ENCODE measurements around the gene CCDC174. TPM values are rescaled to one million over a fixed set of nuclear protein-coding genes. Genes with fewer than 3 reads are reported as not detected.

CCDC174 gene
- total RNA-seq (15.1 and 16.6 TPM in 2 replicates), polyA plus RNA-seq (4.7 and 5.0 TPM in 2 replicates), polyA minus RNA-seq (4.5 and 5.8 TPM in 2 replicates), Bru-seq, nascent RNA (percentile 78 among the genes with signal in this experiment), BruChase-seq, experiment 1, labeled RNA remaining after a 6-hour chase (percentile 58 among the genes with signal in this experiment), BruChase-seq, experiment 2, labeled RNA remaining after a 2-hour chase (percentile 71 among the genes with signal in this experiment)
- polyA plus RNA-seq (2011; cell fraction: cytosol; rRNA removed), result 7.2 and 9.5 TPM in 2 replicates
- polyA plus RNA-seq (2011; cell fraction: nucleus; rRNA removed), result 12.2 and 15.8 TPM in 2 replicates
- 8.5 and 9.7 TPM in 2 replicates for polyA plus RNA-seq (2012)
- 4.9 TPM for polyA minus RNA-seq (2011; cell fraction: cytosol; rRNA and poly(A)+ RNA removed)
- 6.2 and 7.5 TPM in 2 replicates for polyA minus RNA-seq (2011; cell fraction: nucleus; rRNA and poly(A)+ RNA removed)
- long read RNA-seq, transcript CCDC174-202 (11 exons, 2,942 nt), result major isoform, 34 of 47 reads
- long read RNA-seq, partial matches to known transcripts, result 3 of 47 reads
- long read RNA-seq, other reads (novel, unspliced or antisense), result 10 of 47 reads

- FAIRE-seq, result peak; percentile 98
- dilution Hi-C loops (cut with MboI; ENCODE audit: extremely low pct_ligation_motif_present, low sequenced_read_pairs), result no loop called here
- CTCF ChIA-PET, result interaction anchor here (0.8 to 2.2 kb wide), 11 partner anchors 16 to 755 kb away, joined by 3 to 11 read pairs (median 4); partner anchors contain the start of genes C3orf20, CHCHD4, LSM3 and XPC
Observed at GRCh38 chr3:14651440-14652251, at the start of gene CCDC174. Gene CCDC174, plus strand, starts transcription at chr3:14651762. Its CDS starts 75 bp downstream, at chr3:14651837.

More at GRCh38 chr3:14651440-14652251, at the start of gene CCDC174:
- BruUV-seq (replicated peaks), result TSS peak; percentile 85
- TF ChIP-seq POLR2AphosphoS5 (IDR thresholded peaks at IDR 0.05; ENCODE audit: insufficient read depth, low read depth, low read length) (peak; percentile 98), JUN (IDR thresholded peaks at IDR 0.05; ENCODE audit: borderline replicate concordance, insufficient read depth, insufficient read length, low read depth) (no peak), MAX (IDR thresholded peaks at IDR 0.05; ENCODE audit: insufficient read depth, insufficient read length) (no peak), GATA2 (IDR thresholded peaks at IDR 0.05; ENCODE audit: insufficient read depth, insufficient read length, low read depth, low read length) (peak; percentile 70), CTCF (IDR thresholded peaks at IDR 0.05; ENCODE audit: extremely low read depth in 1 of 2, insufficient read depth in 1 of 2, low read depth in 1 of 2, low read length in 2 of 2) (no peak), MYC (IDR thresholded peaks at IDR 0.05; ENCODE audit: low read depth, low read length) (no peak), POLR2A (IDR thresholded peaks at IDR 0.05; ENCODE audit: low read depth, low read length) (peak; percentile 93), EZH2 (IDR thresholded peaks at IDR 0.05; ENCODE audit: borderline replicate concordance, low read depth, low read length, severe bottlenecking) (no peak), FOS (IDR thresholded peaks at IDR 0.05; ENCODE audit: borderline replicate concordance, insufficient read depth, low read length) (no peak)
- Histone ChIP-seq H3K4me2 (ENCODE audit: insufficient read depth, low read length) (peak within 1 kb of the TSS; percentile 87), H3K9me3 (replicated peaks; ENCODE audit: control insufficient read depth, insufficient read depth, low read length) (no peaks in the 10 kb centered on the region), H3K9ac (replicated peaks; ENCODE audit: extremely low read depth, insufficient read depth, low read length) (peak within 1 kb of the TSS; percentile 64), H3K79me2 (ENCODE audit: control insufficient read depth, insufficient read depth, low read length) (peaks cover 14% of the 10 kb centered on the region), H3K4me3 (replicated peaks in 1 of 3; ENCODE audit: insufficient read depth in 1 of 3, low read depth in 1 of 3, low read length in 3 of 3) (peak within 1 kb of the TSS; percentile 17 to 75 (median 61)), H3K9me1 (replicated peaks; ENCODE audit: control insufficient read depth, extremely low read depth, insufficient read depth, low read length) (no peaks in the 10 kb centered on the region), H3K36me3 (ENCODE audit: control insufficient read depth in 2 of 2, extremely low read depth in 1 of 2, insufficient read depth in 2 of 2, low read length in 2 of 2) (peaks cover 2 to 4% of the 10 kb centered on the region in 2 experiments), H2AFZ (ENCODE audit: low read depth, low read length) (peak within 1 kb of the TSS; percentile 20), H3K27me3 (ENCODE audit: control insufficient read depth in 2 of 2, insufficient read depth in 2 of 2, low read length in 2 of 2) (peaks cover 0 to 2% of the 10 kb centered on the region in 2 experiments), H4K20me1 (replicated peaks; ENCODE audit: control insufficient read depth, extremely low read depth, insufficient read depth, low read length) (no peaks in the 10 kb centered on the region), H3K4me1 (ENCODE audit: control insufficient read depth, extremely low read depth, insufficient read depth, low read length) (peaks cover 16% of the 10 kb centered on the region), H3K27ac (ENCODE audit: insufficient read depth, low read depth, low read length) (peak within 1 kb of the TSS; percentile 40)
- intact Hi-C loops (cut with micrococcal nuclease), result loop anchor here (1.0 kb wide), 2 partner anchors 16 to 296 kb away; partner anchors contain the start of gene NR2C2
- DNase-seq (ENCODE audit: low read depth, low spot score), result peak; percentile 99
- POLR2A ChIA-PET, result interaction anchor here (1.0 to 1.4 kb wide), 2 partner anchors 473 to 555 kb away, joined by 3 read pairs; partner anchors contain the start of genes CAPN7 and LSM3

Data from endothelial cell of umbilical vein (primary cell).